ENCODE data around the gene GABARAP.

Gene GABARAP

DNA sequence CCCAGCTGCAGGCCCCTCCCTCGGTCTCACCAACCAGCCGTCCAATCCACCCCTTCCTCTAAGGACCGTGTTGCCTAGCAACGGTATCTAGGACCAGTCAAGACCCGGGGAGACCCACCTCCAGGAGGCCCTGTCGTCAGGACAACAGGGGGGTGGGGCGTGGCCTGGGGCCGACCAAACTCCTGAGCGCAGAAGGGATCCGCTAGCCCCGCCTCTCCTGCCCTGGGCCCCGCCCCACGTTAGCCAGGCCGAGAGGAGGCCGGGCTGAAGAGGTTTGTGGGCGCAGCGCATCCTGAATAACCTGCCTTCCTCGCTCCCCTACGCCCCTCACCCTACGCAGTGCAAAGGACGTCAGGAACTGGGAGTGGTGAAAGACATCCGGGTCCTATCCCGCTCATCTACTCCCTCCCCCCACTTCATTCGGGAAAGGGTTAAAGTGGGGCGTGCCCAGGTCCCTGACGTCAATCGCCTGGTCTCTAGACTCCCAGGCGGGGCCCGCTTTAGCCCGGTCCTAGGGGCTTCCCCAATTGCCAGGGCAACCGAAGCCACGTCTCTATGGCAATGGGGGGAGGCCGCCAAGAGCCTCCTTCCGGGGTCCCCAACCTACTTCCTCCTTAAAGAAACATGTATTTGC lies 37.3 kb downstream of the GABARAP start:
- no peaks in the 10 kb centered on the region for H3K79me2 ChIP-seq (ENCODE audit: insufficient read depth, low read length)
- no peak overlapping the region for H3K4me2 ChIP-seq (ENCODE audit: low read depth, low read length, poor library complexity, severe bottlenecking)
- H3K4me1 ChIP-seq (ENCODE audit: insufficient read depth, low read length, poor library complexity, severe bottlenecking): no peaks in the 10 kb centered on the region
- TF ChIP-seq, protein P1, sequence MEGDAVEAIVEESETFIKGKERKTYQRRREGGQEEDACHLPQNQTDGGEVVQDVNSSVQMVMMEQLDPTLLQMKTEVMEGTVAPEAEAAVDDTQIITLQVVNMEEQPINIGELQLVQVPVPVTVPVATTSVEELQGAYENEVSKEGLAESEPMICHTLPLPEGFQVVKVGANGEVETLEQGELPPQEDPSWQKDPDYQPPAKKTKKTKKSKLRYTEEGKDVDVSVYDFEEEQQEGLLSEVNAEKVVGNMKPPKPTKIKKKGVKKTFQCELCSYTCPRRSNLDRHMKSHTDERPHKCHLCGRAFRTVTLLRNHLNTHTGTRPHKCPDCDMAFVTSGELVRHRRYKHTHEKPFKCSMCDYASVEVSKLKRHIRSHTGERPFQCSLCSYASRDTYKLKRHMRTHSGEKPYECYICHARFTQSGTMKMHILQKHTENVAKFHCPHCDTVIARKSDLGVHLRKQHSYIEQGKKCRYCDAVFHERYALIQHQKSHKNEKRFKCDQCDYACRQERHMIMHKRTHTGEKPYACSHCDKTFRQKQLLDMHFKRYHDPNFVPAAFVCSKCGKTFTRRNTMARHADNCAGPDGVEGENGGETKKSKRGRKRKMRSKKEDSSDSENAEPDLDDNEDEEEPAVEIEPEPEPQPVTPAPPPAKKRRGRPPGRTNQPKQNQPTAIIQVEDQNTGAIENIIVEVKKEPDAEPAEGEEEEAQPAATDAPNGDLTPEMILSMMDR (conservative IDR thresholded peaks at IDR 0.05; ENCODE audit: low read length): no peak
- no peak for TF ChIP-seq EZH2phosphoT487 (IDR thresholded peaks at IDR 0.05; ENCODE audit: borderline replicate concordance)
- no peak overlapping the region for H3K9ac ChIP-seq (ENCODE audit: low read depth, low read length, poor library complexity, severe bottlenecking)
- no peaks in the 10 kb centered on the region for H3K9me2 ChIP-seq (replicated peaks; ENCODE audit: low read depth, low read length)
- peaks cover 2% of the 10 kb centered on the region for H4K20me1 ChIP-seq (ENCODE audit: insufficient read depth, low read length, poor library complexity, severe bottlenecking)
- no peak overlapping the region for H2AFZ ChIP-seq (ENCODE audit: low read length)
- no peaks in the 10 kb centered on the region for H3K9me3 ChIP-seq (ENCODE audit: insufficient read depth, low read depth, low read length)
- H3K27me3 ChIP-seq (ENCODE audit: insufficient read depth, low read length, poor library complexity, severe bottlenecking): no peaks in the 10 kb centered on the region
- peaks cover 28% of the 10 kb centered on the region; the same call in 1 of the 2 replicates for H3K36me3 ChIP-seq (ENCODE audit: insufficient read depth, low read length)
- H3F3A ChIP-seq (ENCODE audit: low read depth): no peaks in the 10 kb centered on the region
- H3K4me3 ChIP-seq (ENCODE audit: low read length, poor library complexity, severe bottlenecking): no peak overlapping the region

GRCh38 chr17:7204336-7204735 lies 37.9 kb downstream of the GABARAP start:
- Histone ChIP-seq H3K36me3 (ENCODE audit: insufficient read depth, low read length) (peaks cover 28% of the 10 kb centered on the region; the same call in 1 of the 2 replicates), H4K20me1 (ENCODE audit: insufficient read depth, low read length, poor library complexity, severe bottlenecking) (peaks cover 2% of the 10 kb centered on the region), H3K9ac (ENCODE audit: low read depth, low read length, poor library complexity, severe bottlenecking) (no peak overlapping the region), H3K9me2 (replicated peaks; ENCODE audit: low read depth, low read length) (no peaks in the 10 kb centered on the region), H3K79me2 (ENCODE audit: insufficient read depth, low read length) (no peaks in the 10 kb centered on the region), H3K4me3 (ENCODE audit: low read length, poor library complexity, severe bottlenecking) (no peak overlapping the region), H3K4me2 (ENCODE audit: low read depth, low read length, poor library complexity, severe bottlenecking) (no peak overlapping the region), H3K27me3 (ENCODE audit: insufficient read depth, low read length, poor library complexity, severe bottlenecking) (no peaks in the 10 kb centered on the region), H2AFZ (ENCODE audit: low read length) (no peak overlapping the region), H3K9me3 (ENCODE audit: insufficient read depth, low read depth, low read length) (no peaks in the 10 kb centered on the region), H3K4me1 (ENCODE audit: insufficient read depth, low read length, poor library complexity, severe bottlenecking) (no peaks in the 10 kb centered on the region), H3F3A (ENCODE audit: low read depth) (no peaks in the 10 kb centered on the region)
- no peak for TF ChIP-seq EZH2phosphoT487 (IDR thresholded peaks at IDR 0.05; ENCODE audit: borderline replicate concordance)
- TF ChIP-seq, protein P1 (conservative IDR thresholded peaks at IDR 0.05; ENCODE audit: low read length): no peak

- H3K36me3 ChIP-seq (ENCODE audit: insufficient read depth, low read length): peaks cover 28% of the 10 kb centered on the region; the same call in 1 of the 2 replicates
- H3F3A ChIP-seq (ENCODE audit: low read depth): no peaks in the 10 kb centered on the region
- no peak overlapping the region for H2AFZ ChIP-seq (ENCODE audit: low read length)
- H3K4me3 ChIP-seq (ENCODE audit: low read length, poor library complexity, severe bottlenecking): no peak overlapping the region
- no peaks in the 10 kb centered on the region for H3K9me2 ChIP-seq (replicated peaks; ENCODE audit: low read depth, low read length)
- H3K9ac ChIP-seq (ENCODE audit: low read depth, low read length, poor library complexity, severe bottlenecking): no peak overlapping the region
- no peaks in the 10 kb centered on the region for H3K4me1 ChIP-seq (ENCODE audit: insufficient read depth, low read length, poor library complexity, severe bottlenecking)
- H3K4me2 ChIP-seq (ENCODE audit: low read depth, low read length, poor library complexity, severe bottlenecking): no peak overlapping the region
- H3K27me3 ChIP-seq (ENCODE audit: insufficient read depth, low read length, poor library complexity, severe bottlenecking): no peaks in the 10 kb centered on the region
- TF ChIP-seq, protein P1 (conservative IDR thresholded peaks at IDR 0.05; ENCODE audit: low read length): no peak
- no peak for TF ChIP-seq EZH2phosphoT487 (IDR thresholded peaks at IDR 0.05; ENCODE audit: borderline replicate concordance)
- H4K20me1 ChIP-seq (ENCODE audit: insufficient read depth, low read length, poor library complexity, severe bottlenecking): peaks cover 2% of the 10 kb centered on the region
- no peaks in the 10 kb centered on the region for H3K79me2 ChIP-seq (ENCODE audit: insufficient read depth, low read length)
- no peaks in the 10 kb centered on the region for H3K9me3 ChIP-seq (ENCODE audit: insufficient read depth, low read depth, low read length)
Measured at GRCh38 chr17:7203391-7203790, 38.9 kb downstream of the GABARAP start.
